CD4-positive, alpha-beta T cell (primary cell): ENCODE data around the gene ELMOD3. TPM values are rescaled to one million over a fixed set of nuclear protein-coding genes. Genes with fewer than 3 reads are reported as not detected.

Experiments used
- ATAC-seq: fragments of 200-7000 bp; cut with Tn5 transposase; one replicate; pipeline ENCODE4 v1.10.0; 2022; ENCODE audit warnings: mild to moderate bottlenecking; ENCODE audit not compliant: poor library complexity
- CTCF ChIA-PET: fragments of 350-600 bp; sonication (Branson Sonifier 250); formaldehyde crosslinking; loops from one replicate; lab custom pipeline; 2021; ENCODE audit warnings: antibody characterized with exemption, inconsistent platforms; lab: Charles Lee
- POLR2A ChIA-PET: fragments of 350-600 bp; sonication (Branson Sonifier 250); formaldehyde crosslinking; loops from one replicate; lab custom pipeline; 2021; ENCODE audit warnings: antibody characterized with exemption, inconsistent platforms; lab: Charles Lee
- DNase-seq, 14 experiments: peaks; one replicate each; pipeline ENCODE4 v3.0.0-alpha.2; 2013 to 2020; ENCODE audit warnings: mixed read lengths in 2 of 14
- H3K27ac ChIP-seq, 2 donors: one replicate each; pipeline versions ENCODE4 v1.5.1 to v1.7.0; 2013; ENCODE audit warnings: low read length in 2 of 2, low read depth in 1 of 2, mild to moderate bottlenecking in 1 of 2
- H3K27me3 ChIP-seq, 2 experiments: 1 replicate in 1 of 2; 2 replicates in 1 of 2; pipeline versions ENCODE4 v1.6.1 to v1.7.0; 2013; ENCODE audit warnings: low read length in 2 of 2, control low read depth in 1 of 2, mild to moderate bottlenecking in 1 of 2, moderate library complexity in 1 of 2; ENCODE audit not compliant: insufficient read depth in 2 of 2, control insufficient read depth in 1 of 2
- H3K36me3 ChIP-seq: one replicate; pipeline ENCODE4 v1.6.1; 2013; ENCODE audit warnings: low read length, control low read depth; ENCODE audit not compliant: insufficient read depth
- H3K4me1 ChIP-seq: one replicate; pipeline ENCODE4 v1.6.1; 2013; ENCODE audit warnings: low read length, control low read depth; ENCODE audit not compliant: insufficient read depth
- H3K4me3 ChIP-seq: one replicate; pipeline ENCODE4 v1.5.1; 2013; ENCODE audit warnings: mild to moderate bottlenecking, low read length, moderate library complexity
- H3K9me3 ChIP-seq, 2 experiments: 1 replicate in 1 of 2; 2 replicates in 1 of 2; pipeline versions ENCODE4 v1.6.1 to v1.7.0; 2013; ENCODE audit warnings: low read length in 2 of 2, mild to moderate bottlenecking in 2 of 2, control low read depth in 1 of 2, moderate library complexity in 1 of 2; ENCODE audit not compliant: control insufficient read depth in 1 of 2, insufficient read depth in 1 of 2
- H3K27ac Mint-ChIP-seq: one replicate; pipeline ENCODE4 v1.8.0; 2020; ENCODE audit warnings: mixed read lengths
- H3K27me3 Mint-ChIP-seq: one replicate; pipeline ENCODE4 v1.8.0; 2021; ENCODE audit warnings: mixed read lengths
- H3K36me3 Mint-ChIP-seq: one replicate; pipeline ENCODE4 v1.8.0; 2021; ENCODE audit warnings: low read depth, mixed read lengths
- H3K4me1 Mint-ChIP-seq: one replicate; pipeline ENCODE4 v1.8.0; 2021; ENCODE audit warnings: low read depth, mixed read lengths
- H3K4me3 Mint-ChIP-seq: one replicate; pipeline ENCODE4 v1.8.0; 2020; ENCODE audit warnings: mild to moderate bottlenecking, mixed read lengths
- H3K9me3 Mint-ChIP-seq: one replicate; pipeline ENCODE4 v1.8.0; 2020; ENCODE audit warnings: mixed read lengths
- CTCF ChIP-seq: fragments of 200-600 bp; IDR thresholded peaks from one replicate; pipeline ENCODE4 v1.8.0; 2022; ENCODE audit warnings: antibody characterized with exemption, mild to moderate bottlenecking
- intact Hi-C, 2 experiments: fragments of 100-400 bp; cut with DNase I in 1 of 2; cut with micrococcal nuclease in 1 of 2; formaldehyde crosslinking; loops; one replicate each; pipeline versions ENCODE4 v1.15.1 to v1.9.0; 2023 to 2025; cut with DNase I, micrococcal nuclease
- total RNA-seq, 174 experiments: library from RNA in 2 of 174; stranded (reverse) in 2 of 174; gene quantifications; one replicate each; pipeline ENCODE4 v1.2.3 and lab custom pipeline; 2021 to 2026

Gene ELMOD3
- total RNA-seq, 2 experiments from 2014 or later = 13.5 to 15.3 TPM

GRCh38 chr2:85334928-85335327 is 19.6 kb upstream of the ELMOD3 start:
- ChIA-PET POLR2A (no interaction called here), CTCF (no interaction called here)
- no peaks in the 10 kb centered on the region for H3K36me3 ChIP-seq
- DNase-seq (no peak), ATAC-seq (no peak)
- H3K27me3 ChIP-seq = no peaks in the 10 kb centered on the region
- H3K27ac ChIP-seq = no peak overlapping the region
- H3K36me3 Mint-ChIP-seq = no peaks in the 10 kb centered on the region
- H3K27me3 Mint-ChIP-seq = no peaks in the 10 kb centered on the region
- no peak overlapping the region for H3K27ac Mint-ChIP-seq
- H3K9me3 ChIP-seq = no peaks in the 10 kb centered on the region
- no peak overlapping the region for H3K4me3 ChIP-seq
- intact Hi-C loops = no loop called here
- H3K4me1 Mint-ChIP-seq = no peaks in the 10 kb centered on the region
- no peaks in the 10 kb centered on the region for H3K9me3 Mint-ChIP-seq
- no peaks in the 10 kb centered on the region for H3K4me1 ChIP-seq
- no peak overlapping the region for H3K4me3 Mint-ChIP-seq
- TF ChIP-seq CTCF = no peak

GRCh38 chr2:85340034-85340892 is 14.3 kb upstream of the ELMOD3 start:
- Histone ChIP-seq H3K27ac (no peak overlapping the region), H3K27me3 (no peaks in the 10 kb centered on the region), H3K4me3 (no peak overlapping the region), H3K9me3 (no peaks in the 10 kb centered on the region), H3K4me1 (no peaks in the 10 kb centered on the region), H3K36me3 (peaks cover 23% of the 10 kb centered on the region)
- DNase-seq = no peak
- Mint-ChIP-seq H3K27ac (no peak overlapping the region), H3K27me3 (no peaks in the 10 kb centered on the region), H3K9me3 (no peaks in the 10 kb centered on the region), H3K4me1 (no peaks in the 10 kb centered on the region), H3K4me3 (no peak overlapping the region), H3K36me3 (peaks cover 21% of the 10 kb centered on the region)
- no peak for TF ChIP-seq CTCF
- CTCF ChIA-PET = no interaction called here
- ATAC-seq = no peak
- POLR2A ChIA-PET = interaction anchor here (1.2 to 4.3 kb wide), 2 partner anchors 12 to 14 kb away, joined by 5 to 15 read pairs; partner anchors contain the start of genes ELMOD3, RETSAT and TGOLN2
- intact Hi-C loops = no loop called here

DNA sequence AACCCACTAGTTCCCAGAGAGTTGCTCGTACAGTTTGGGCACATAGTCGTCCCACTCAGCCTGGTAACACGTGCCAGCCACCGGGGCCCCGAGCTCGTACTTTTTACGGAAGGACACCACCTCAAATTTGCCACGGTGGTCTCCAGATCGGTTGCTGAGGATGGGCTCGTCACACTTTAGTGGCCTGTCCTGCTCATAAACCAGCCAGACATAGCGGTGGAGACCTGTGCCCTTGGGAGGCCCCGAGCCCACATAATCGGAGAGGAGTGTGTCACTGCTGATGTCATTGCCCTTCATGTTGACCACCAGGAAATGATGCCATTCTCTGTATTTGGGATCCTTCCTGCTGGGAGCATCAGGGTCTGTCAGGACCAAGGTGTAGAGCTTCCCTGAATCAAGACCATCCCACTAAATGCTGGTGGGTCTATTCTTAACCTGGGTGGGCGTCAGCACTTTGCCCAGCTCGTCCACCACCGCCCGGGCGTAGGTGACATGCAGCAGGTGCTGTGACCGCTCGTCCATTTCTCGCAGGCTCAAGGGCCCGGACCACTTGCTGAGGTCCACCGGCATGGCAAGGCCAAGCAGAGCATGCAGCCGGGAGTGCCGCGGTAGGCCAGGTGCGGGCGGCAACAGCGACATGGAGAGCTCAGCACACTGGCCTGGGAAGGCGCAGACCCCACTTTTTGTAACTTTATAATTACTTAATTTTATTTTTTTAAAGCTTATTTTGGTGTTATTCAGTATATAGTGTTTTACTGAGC is 13.1 kb upstream of the ELMOD3 start:
- no peaks in the 10 kb centered on the region for H3K27me3 ChIP-seq
- Mint-ChIP-seq H3K27me3 (no peaks in the 10 kb centered on the region), H3K4me3 (no peak overlapping the region), H3K4me1 (no peaks in the 10 kb centered on the region), H3K36me3 (peaks cover 28% of the 10 kb centered on the region), H3K9me3 (no peaks in the 10 kb centered on the region), H3K27ac (no peak overlapping the region)
- DNase-seq (no peak), ATAC-seq (no peak)
- no peak overlapping the region for H3K4me3 ChIP-seq
- CTCF ChIA-PET = no interaction called here
- H3K9me3 ChIP-seq = no peaks in the 10 kb centered on the region
- no peaks in the 10 kb centered on the region for H3K4me1 ChIP-seq
- no peak for TF ChIP-seq CTCF
- no peak overlapping the region for H3K27ac ChIP-seq
- H3K36me3 ChIP-seq = peaks cover 34% of the 10 kb centered on the region
- intact Hi-C loops = no loop called here
- POLR2A ChIA-PET = interaction anchor here (0.6 kb wide), 1 partner anchor 227 kb away, joined by 3 read pairs; no protein-coding TSS in a partner anchor
